GM18868 (cell line): ENCODE data around the gene CRX.
"Not testable (repeated sequence)": the region's sequence is repeated elsewhere in the genome, so short reads cannot be mapped to it uniquely, and the experiment has no call there.

Experiments
- ATAC-seq: cut with Tn5 transposase; IDR thresholded peaks from one replicate; pipeline ENCODE4 v1.9.1; 2021; ENCODE audit warnings: mild to moderate bottlenecking, moderate library complexity; ENCODE audit not compliant: unreplicated experiment

CRX gene

GRCh38 chr19:47803148-47803547, 18.6 kb upstream of the CRX start:
- ATAC-seq: not testable (repeated sequence)

- not testable (repeated sequence) for ATAC-seq
These were observed 18.1 kb upstream of the CRX start for GRCh38 chr19:47803671-47804070.

- ATAC-seq: not testable (repeated sequence)
These were observed 17.3 kb upstream of the CRX start, which contains the start of gene TPRX1 for GRCh38 chr19:47804451-47804850. Gene TPRX1, minus strand, starts transcription at chr19:47804551. Its CDS starts 12 bp downstream, at chr19:47804539.

GRCh38 chr19:47805313-47805712, 16.4 kb upstream of the CRX start:
- no peak for ATAC-seq

GRCh38 chr19:47806435-47806834, 15.3 kb upstream of the CRX start:
- ATAC-seq: no peak

- no peak for ATAC-seq
These were observed 8.3 kb upstream of the CRX start for GRCh38 chr19:47813304-47813994.

- ATAC-seq: no peak
These were observed 7.8 kb upstream of the CRX start for GRCh38 chr19:47813995-47814328.

- ATAC-seq: not testable (repeated sequence)
These were observed 5.5 kb upstream of the CRX start for GRCh38 chr19:47816270-47816669.

- ATAC-seq: not testable (repeated sequence)
These were observed 3.5 kb upstream of the CRX start for GRCh38 chr19:47818221-47818620.

GRCh38 chr19:47819858-47820257, 1.9 kb upstream of the CRX start:
- no peak for ATAC-seq

GRCh38 chr19:47820410-47820809, 1.3 kb upstream of the CRX start:
- no peak for ATAC-seq

- no peak for ATAC-seq
These were observed 2.7 kb downstream of the CRX start for GRCh38 chr19:47824396-47824795.

GRCh38 chr19:47826800-47827199, 5.1 kb downstream of the CRX start:
- no peak for ATAC-seq

GRCh38 chr19:47832723-47833122, 11.0 kb downstream of the CRX start:
- no peak for ATAC-seq

- no peak for ATAC-seq
These were observed 14.3 kb downstream of the CRX start for GRCh38 chr19:47836038-47836437.

GRCh38 chr19:47839411-47839810, 17.7 kb downstream of the CRX start:
- ATAC-seq: no peak

- no peak for ATAC-seq
These were observed 18.2 kb downstream of the CRX start for GRCh38 chr19:47839913-47840312.

- ATAC-seq: no peak
These were observed 21.2 kb downstream of the CRX start for GRCh38 chr19:47842941-47843340.

GRCh38 chr19:47848425-47848822, 26.7 kb downstream of the CRX start:
- no peak for ATAC-seq

GRCh38 chr19:47848823-47849473, 27.2 kb downstream of the CRX start:
- no peak for ATAC-seq

- ATAC-seq: no peak
These were observed 31.3 kb downstream of the CRX start for GRCh38 chr19:47853003-47853402.

GRCh38 chr19:47854459-47854858, 32.7 kb downstream of the CRX start:
- no peak for ATAC-seq

GRCh38 chr19:47858231-47858630, 36.5 kb downstream of the CRX start:
- ATAC-seq: not testable (repeated sequence)
